Measurements from ENCODE around the gene AKT3. TPM values are rescaled to one million over a fixed set of nuclear protein-coding genes. Genes with fewer than 3 reads are reported as not detected.

Gene AKT3
- total and polyA plus RNA-seq, 2 experiments from 2014 or later, result 4.5 to 18.5 TPM

GRCh38 chr1:243791586-243792267 lies 58.3 kb downstream of the AKT3 start:
- Mint-ChIP-seq H3K4me1 (peaks cover 22% of the 10 kb centered on the region; the same call in 2 of the 3 replicates), H3K27me3 (ENCODE audit: insufficient read depth, low read depth, poor library complexity) (no peaks in the 10 kb centered on the region), H3K27ac (no peak overlapping the region), H3K36me3 (ENCODE audit: low read depth) (no peaks in the 10 kb centered on the region), H3K4me3 (no peak overlapping the region), H3K9me3 (no peaks in the 10 kb centered on the region)
- H3K27ac ChIP-seq (ENCODE audit: low read depth), result no peak overlapping the region
- no peaks in the 10 kb centered on the region for H3K9me2 ChIP-seq (ENCODE audit: insufficient read depth)
- H3K27me3 ChIP-seq (ENCODE audit: insufficient read depth), result no peaks in the 10 kb centered on the region
- no peaks in the 10 kb centered on the region for H3K36me3 ChIP-seq (ENCODE audit: insufficient read depth)
- TF ChIP-seq, protein P1, sequence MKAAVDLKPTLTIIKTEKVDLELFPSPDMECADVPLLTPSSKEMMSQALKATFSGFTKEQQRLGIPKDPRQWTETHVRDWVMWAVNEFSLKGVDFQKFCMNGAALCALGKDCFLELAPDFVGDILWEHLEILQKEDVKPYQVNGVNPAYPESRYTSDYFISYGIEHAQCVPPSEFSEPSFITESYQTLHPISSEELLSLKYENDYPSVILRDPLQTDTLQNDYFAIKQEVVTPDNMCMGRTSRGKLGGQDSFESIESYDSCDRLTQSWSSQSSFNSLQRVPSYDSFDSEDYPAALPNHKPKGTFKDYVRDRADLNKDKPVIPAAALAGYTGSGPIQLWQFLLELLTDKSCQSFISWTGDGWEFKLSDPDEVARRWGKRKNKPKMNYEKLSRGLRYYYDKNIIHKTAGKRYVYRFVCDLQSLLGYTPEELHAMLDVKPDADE (IDR thresholded peaks at IDR 0.05), result no peak
- TF ChIP-seq, protein P2, sequence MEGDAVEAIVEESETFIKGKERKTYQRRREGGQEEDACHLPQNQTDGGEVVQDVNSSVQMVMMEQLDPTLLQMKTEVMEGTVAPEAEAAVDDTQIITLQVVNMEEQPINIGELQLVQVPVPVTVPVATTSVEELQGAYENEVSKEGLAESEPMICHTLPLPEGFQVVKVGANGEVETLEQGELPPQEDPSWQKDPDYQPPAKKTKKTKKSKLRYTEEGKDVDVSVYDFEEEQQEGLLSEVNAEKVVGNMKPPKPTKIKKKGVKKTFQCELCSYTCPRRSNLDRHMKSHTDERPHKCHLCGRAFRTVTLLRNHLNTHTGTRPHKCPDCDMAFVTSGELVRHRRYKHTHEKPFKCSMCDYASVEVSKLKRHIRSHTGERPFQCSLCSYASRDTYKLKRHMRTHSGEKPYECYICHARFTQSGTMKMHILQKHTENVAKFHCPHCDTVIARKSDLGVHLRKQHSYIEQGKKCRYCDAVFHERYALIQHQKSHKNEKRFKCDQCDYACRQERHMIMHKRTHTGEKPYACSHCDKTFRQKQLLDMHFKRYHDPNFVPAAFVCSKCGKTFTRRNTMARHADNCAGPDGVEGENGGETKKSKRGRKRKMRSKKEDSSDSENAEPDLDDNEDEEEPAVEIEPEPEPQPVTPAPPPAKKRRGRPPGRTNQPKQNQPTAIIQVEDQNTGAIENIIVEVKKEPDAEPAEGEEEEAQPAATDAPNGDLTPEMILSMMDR (conservative IDR thresholded peaks at IDR 0.05; ENCODE audit: low read depth in 2 of 2), result no peak
- TF ChIP-seq POLR2AphosphoS5 (IDR thresholded peaks at IDR 0.05; ENCODE audit: low read depth), result no peak
- no peak for TF ChIP-seq CREB1 (CRISPR knock-in tag; IDR thresholded peaks at IDR 0.05; ENCODE audit: low read depth)
- TF ChIP-seq EZH2 (IDR thresholded peaks at IDR 0.05; ENCODE audit: low read depth, unreplicated experiment), result no peak
- no peak for TF ChIP-seq ZNF331 (CRISPR knock-in tag; IDR thresholded peaks at IDR 0.05; ENCODE audit: low read depth)
- TF ChIP-seq STAT1 (IDR thresholded peaks at IDR 0.05; ENCODE audit: unreplicated experiment), result no peak
- no peak for TF ChIP-seq JUNB (IDR thresholded peaks at IDR 0.05; ENCODE audit: unreplicated experiment)
- no peak for TF ChIP-seq ZNF462 (CRISPR knock-in tag; IDR thresholded peaks at IDR 0.05)
- TF ChIP-seq NANOG (IDR thresholded peaks at IDR 0.05; ENCODE audit: borderline replicate concordance), result no peak
- TF ChIP-seq, protein P3, sequence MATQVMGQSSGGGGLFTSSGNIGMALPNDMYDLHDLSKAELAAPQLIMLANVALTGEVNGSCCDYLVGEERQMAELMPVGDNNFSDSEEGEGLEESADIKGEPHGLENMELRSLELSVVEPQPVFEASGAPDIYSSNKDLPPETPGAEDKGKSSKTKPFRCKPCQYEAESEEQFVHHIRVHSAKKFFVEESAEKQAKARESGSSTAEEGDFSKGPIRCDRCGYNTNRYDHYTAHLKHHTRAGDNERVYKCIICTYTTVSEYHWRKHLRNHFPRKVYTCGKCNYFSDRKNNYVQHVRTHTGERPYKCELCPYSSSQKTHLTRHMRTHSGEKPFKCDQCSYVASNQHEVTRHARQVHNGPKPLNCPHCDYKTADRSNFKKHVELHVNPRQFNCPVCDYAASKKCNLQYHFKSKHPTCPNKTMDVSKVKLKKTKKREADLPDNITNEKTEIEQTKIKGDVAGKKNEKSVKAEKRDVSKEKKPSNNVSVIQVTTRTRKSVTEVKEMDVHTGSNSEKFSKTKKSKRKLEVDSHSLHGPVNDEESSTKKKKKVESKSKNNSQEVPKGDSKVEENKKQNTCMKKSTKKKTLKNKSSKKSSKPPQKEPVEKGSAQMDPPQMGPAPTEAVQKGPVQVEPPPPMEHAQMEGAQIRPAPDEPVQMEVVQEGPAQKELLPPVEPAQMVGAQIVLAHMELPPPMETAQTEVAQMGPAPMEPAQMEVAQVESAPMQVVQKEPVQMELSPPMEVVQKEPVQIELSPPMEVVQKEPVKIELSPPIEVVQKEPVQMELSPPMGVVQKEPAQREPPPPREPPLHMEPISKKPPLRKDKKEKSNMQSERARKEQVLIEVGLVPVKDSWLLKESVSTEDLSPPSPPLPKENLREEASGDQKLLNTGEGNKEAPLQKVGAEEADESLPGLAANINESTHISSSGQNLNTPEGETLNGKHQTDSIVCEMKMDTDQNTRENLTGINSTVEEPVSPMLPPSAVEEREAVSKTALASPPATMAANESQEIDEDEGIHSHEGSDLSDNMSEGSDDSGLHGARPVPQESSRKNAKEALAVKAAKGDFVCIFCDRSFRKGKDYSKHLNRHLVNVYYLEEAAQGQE (IDR thresholded peaks at IDR 0.05; ENCODE audit: unreplicated experiment), result no peak
- no peak overlapping the region for H3K4me2 ChIP-seq
- H2AFZ ChIP-seq, result no peak overlapping the region
- H3K79me2 ChIP-seq (replicated peaks; ENCODE audit: insufficient read depth), result no peaks in the 10 kb centered on the region; the same call in 1 of the 2 replicates
- H3F3A ChIP-seq (replicated peaks; ENCODE audit: low read depth), result no peaks in the 10 kb centered on the region
- no peak overlapping the region for H3K4me3 ChIP-seq
- DNase-seq (ENCODE audit: low spot score) (no peak), ATAC-seq (no peak)
- H4K20me1 ChIP-seq (replicated peaks; ENCODE audit: insufficient read depth), result no peaks in the 10 kb centered on the region
- peaks cover 9% of the 10 kb centered on the region for H3K4me1 ChIP-seq (ENCODE audit: insufficient read depth)

All from GM23338 (cell line).